MCF 10A (cell line): ENCODE measurements around the gene PNKD. TPM values are rescaled to one million over a fixed set of nuclear protein-coding genes. Genes with fewer than 3 reads are reported as not detected.

ENCODE experiments used
- BruUV-seq: library from RNA; stranded (reverse); fragments of 400-500 nt; replicated peaks from 2 replicates; lab custom pipeline; 2021; lab: Mats Ljungman, UMichigan
- CTCF ChIA-PET: fragments of 300-600 bp; sonication (Branson Sonifier 250); formaldehyde crosslinking; extraction: SDS; loops from one replicate; lab custom pipeline; 2021; ENCODE audit warnings: antibody characterized with exemption, inconsistent platforms; lab: Yijun Ruan, JAX
- POLR2A ChIA-PET: fragments of 300-600, 350-650 bp; sonication (Branson Sonifier 250); formaldehyde crosslinking; extraction: SDS; loops from one replicate; lab custom pipeline; 2020; ENCODE audit warnings: antibody characterized with exemption, inconsistent platforms; lab: Yijun Ruan, JAX
- DNase-seq: peaks from one replicate; pipeline ENCODE4 v3.0.0-alpha.2; 2018; ENCODE audit not compliant: unreplicated experiment
- H3K27ac Mint-ChIP-seq: one replicate; pipeline ENCODE4 v1.8.0; 2022; ENCODE audit warnings: mild to moderate bottlenecking, low read depth, mixed read lengths; ENCODE audit not compliant: unreplicated experiment
- H3K27me3 Mint-ChIP-seq: one replicate; pipeline ENCODE4 v1.8.0; 2022; ENCODE audit warnings: mixed read lengths; ENCODE audit not compliant: insufficient read depth, unreplicated experiment
- H3K36me3 Mint-ChIP-seq: one replicate; pipeline ENCODE4 v1.8.0; 2022; ENCODE audit warnings: mild to moderate bottlenecking, moderate library complexity, mixed read lengths; ENCODE audit not compliant: insufficient read depth, unreplicated experiment
- H3K4me1 Mint-ChIP-seq: one replicate; pipeline ENCODE4 v1.8.0; 2022; ENCODE audit warnings: mixed read lengths; ENCODE audit not compliant: insufficient read depth, unreplicated experiment
- H3K4me3 Mint-ChIP-seq: one replicate; pipeline ENCODE4 v1.8.0; 2022; ENCODE audit warnings: mild to moderate bottlenecking, moderate library complexity, mixed read lengths; ENCODE audit not compliant: unreplicated experiment
- H3K9me3 Mint-ChIP-seq: one replicate; pipeline ENCODE4 v1.8.0; 2022; ENCODE audit warnings: mixed read lengths; ENCODE audit not compliant: unreplicated experiment
- CTCF ChIP-seq: fragments of 200-600 bp; IDR thresholded peaks from one replicate; pipeline ENCODE4 v1.8.0; 2022; ENCODE audit warnings: antibody characterized with exemption, mild to moderate bottlenecking; ENCODE audit not compliant: unreplicated experiment
- intact Hi-C: fragments of 100-400 bp; cut with micrococcal nuclease; formaldehyde crosslinking; loops from 2 replicates; pipeline ENCODE4 v1.14.1; 2022
- total RNA-seq: library from RNA; stranded (reverse); gene quantifications from 2 replicates; pipeline ENCODE4 v1.2.3, GENCODE V29; 2022

The PNKD gene
- total RNA-seq, 1 experiment from 2014 or later, result 23.1 TPM

GRCh38 chr2:218363736-218364135, 93.4 kb downstream of the PNKD start:
- DNase-seq, result no peak
- Mint-ChIP-seq H3K27ac (no peak overlapping the region), H3K4me1 (no peaks in the 10 kb centered on the region), H3K4me3 (no peak overlapping the region), H3K36me3 (no peaks in the 10 kb centered on the region), H3K9me3 (no peaks in the 10 kb centered on the region), H3K27me3 (no peaks in the 10 kb centered on the region)
- no TSS peak for BruUV-seq
- CTCF ChIA-PET, result interaction anchor here (1.5 to 1.9 kb wide), 2 partner anchors 62 to 65 kb away, joined by 5 to 12 read pairs; no protein-coding TSS in a partner anchor
- intact Hi-C loops, result no loop called here
- POLR2A ChIA-PET, result interaction anchor here (1.0 kb wide), 1 partner anchor 34 kb away, joined by 3 read pairs; no protein-coding TSS in a partner anchor
- no peak for TF ChIP-seq CTCF

DNA sequence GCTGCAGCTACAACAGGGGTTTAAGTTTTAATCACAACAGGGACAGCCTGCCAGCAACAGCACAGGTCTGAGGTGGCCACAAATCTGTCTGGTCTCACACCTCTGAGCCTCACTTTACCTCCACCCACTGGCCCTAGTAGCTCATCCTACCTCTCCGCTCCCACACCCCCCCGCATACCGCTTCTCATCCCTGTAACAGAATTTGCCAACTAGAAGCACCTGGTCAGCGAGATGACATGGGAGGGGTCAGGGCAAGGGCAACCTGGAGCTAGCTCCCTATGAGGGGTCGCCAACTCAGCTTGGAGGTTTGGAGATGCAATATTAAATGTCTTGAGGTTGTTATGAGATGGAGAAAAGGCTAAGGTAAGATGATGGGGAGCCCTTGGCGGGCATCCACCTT, 93.9 kb downstream of the PNKD start:
- POLR2A ChIA-PET, result interaction anchor here (1.0 kb wide), 1 partner anchor 33 kb away, joined by 3 read pairs; no protein-coding TSS in a partner anchor
- Mint-ChIP-seq H3K27ac (no peak overlapping the region), H3K27me3 (peaks cover under 1% of the 10 kb centered on the region), H3K4me1 (no peaks in the 10 kb centered on the region), H3K4me3 (no peak overlapping the region), H3K9me3 (no peaks in the 10 kb centered on the region), H3K36me3 (no peaks in the 10 kb centered on the region)
- intact Hi-C loops, result no loop called here
- no peak for TF ChIP-seq CTCF
- no TSS peak for BruUV-seq
- DNase-seq, result no peak
- CTCF ChIA-PET, result interaction anchor here (1.3 to 1.9 kb wide), 3 partner anchors 9 to 66 kb away, joined by 5 to 12 read pairs (median 6); no protein-coding TSS in a partner anchor

DNA sequence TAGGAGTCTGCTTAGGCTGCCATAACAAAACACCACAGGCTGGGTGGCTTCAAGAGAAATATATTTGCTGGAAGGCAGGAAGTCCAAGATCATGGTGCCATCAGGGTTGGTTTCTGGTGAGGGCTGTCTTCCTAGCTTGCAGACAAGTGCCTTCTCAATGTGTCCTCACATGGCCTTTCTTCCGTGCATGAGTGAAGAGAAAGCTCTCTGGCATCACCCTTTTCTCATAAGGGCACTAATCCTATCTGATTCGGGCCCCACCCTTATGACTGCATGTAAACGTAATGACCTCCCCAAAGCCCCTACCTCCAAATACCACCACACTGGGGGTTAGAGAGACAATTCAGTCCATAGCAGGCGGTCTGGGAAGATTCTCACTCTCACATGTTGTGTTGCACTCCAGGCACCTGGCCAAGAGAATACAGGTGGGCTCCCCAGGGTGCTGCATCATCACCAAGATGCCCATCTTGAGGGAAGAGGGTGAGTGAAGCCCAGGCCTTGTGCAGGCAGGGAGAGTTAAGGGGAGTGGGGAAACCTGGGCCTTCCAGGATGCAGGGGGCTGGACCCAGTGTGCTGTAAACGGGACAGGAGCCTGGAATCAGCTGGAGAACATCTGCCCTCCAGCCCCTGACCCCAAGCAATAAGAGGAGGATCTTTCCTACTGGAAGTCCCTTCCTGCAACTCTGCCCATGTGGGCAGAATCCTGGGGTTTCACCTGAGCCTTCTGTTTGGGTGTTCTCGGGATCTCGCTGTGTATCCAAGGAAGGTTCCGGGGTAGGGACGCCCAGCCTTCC, 96.5 kb downstream of the PNKD start:
- no TSS peak for BruUV-seq
- Mint-ChIP-seq H3K27ac (no peak overlapping the region), H3K4me3 (no peak overlapping the region), H3K36me3 (no peaks in the 10 kb centered on the region), H3K4me1 (no peaks in the 10 kb centered on the region), H3K27me3 (peaks cover 14% of the 10 kb centered on the region), H3K9me3 (no peaks in the 10 kb centered on the region)
- ChIA-PET POLR2A (no interaction called here), CTCF (interaction anchor here (0.6 to 1.0 kb wide), 3 partner anchors 9 to 65 kb away, joined by 3 to 6 read pairs (median 5); no protein-coding TSS in a partner anchor)
- intact Hi-C loops, result no loop called here
- DNase-seq, result no peak
- TF ChIP-seq CTCF, result no peak

- intact Hi-C loops, result no loop called here
- H3K27ac Mint-ChIP-seq, result no peak overlapping the region
- ChIA-PET CTCF (interaction anchor here (0.6 to 1.0 kb wide), 4 partner anchors 9 to 66 kb away, joined by 3 to 6 read pairs (median 4); no protein-coding TSS in a partner anchor), POLR2A (no interaction called here)
- BruUV-seq, result no TSS peak
- no peak for DNase-seq
- H3K4me3 Mint-ChIP-seq, result no peak overlapping the region
- no peaks in the 10 kb centered on the region for H3K36me3 Mint-ChIP-seq
- H3K4me1 Mint-ChIP-seq, result no peaks in the 10 kb centered on the region
- no peaks in the 10 kb centered on the region for H3K9me3 Mint-ChIP-seq
- no peak for TF ChIP-seq CTCF
- peaks cover 14% of the 10 kb centered on the region for H3K27me3 Mint-ChIP-seq
These were observed 97.3 kb downstream of the PNKD start for GRCh38 chr2:218367415-218368149.
